Ramos (cell line): ENCODE measurements around the gene EMC7.

Experiments
- in situ Hi-C: fragments of 300-500 bp; cut with MboI; formaldehyde crosslinking; loops from one replicate; pipeline ENCODE4 v1.14.3; 2022; ENCODE audit warnings: low sequenced_read_pairs; ENCODE audit not compliant: unreplicated experiment

The EMC7 gene

GRCh38 chr15:34102175-34102925, 688 bp upstream of the EMC7 start:
- in situ Hi-C loops, result loop anchor here (25.0 kb wide), 1 partner anchor 260 kb away; the partner anchor contains the start of gene LPCAT4

- in situ Hi-C loops, result loop anchor here (25.0 kb wide), 1 partner anchor 262 kb away; the partner anchor contains the start of gene LPCAT4
Observed at GRCh38 chr15:34099914-34100313, 1.7 kb downstream of the EMC7 start.

- in situ Hi-C loops, result no loop called here
Observed at GRCh38 chr15:34085746-34086145, 15.9 kb downstream of the EMC7 start.

GRCh38 chr15:34084086-34084485, 17.6 kb downstream of the EMC7 start:
- in situ Hi-C loops, result no loop called here

GRCh38 chr15:34079904-34080303, 21.8 kb downstream of the EMC7 start:
- in situ Hi-C loops, result no loop called here

GRCh38 chr15:34078900-34079299, 22.8 kb downstream of the EMC7 start:
- in situ Hi-C loops, result no loop called here

GRCh38 chr15:34076785-34077184, 24.9 kb downstream of the EMC7 start:
- in situ Hi-C loops, result no loop called here

GRCh38 chr15:34070003-34070402, 31.7 kb downstream of the EMC7 start:
- in situ Hi-C loops, result loop anchor here (25.0 kb wide), 2 partner anchors 517 to 842 kb away; partner anchors contain the start of gene GOLGA8B

- in situ Hi-C loops, result loop anchor here (25.0 kb wide), 2 partner anchors 521 to 846 kb away; partner anchors contain the start of gene GOLGA8B
Observed at GRCh38 chr15:34065941-34066340, 35.7 kb downstream of the EMC7 start.

- in situ Hi-C loops, result loop anchor here (25.0 kb wide), 2 partner anchors 522 to 847 kb away; partner anchors contain the start of gene GOLGA8B
Observed at GRCh38 chr15:34065261-34065660, 36.4 kb downstream of the EMC7 start.

- in situ Hi-C loops, result loop anchor here (5.0 to 25.0 kb wide), 3 partner anchors 148 to 848 kb away; partner anchors contain the start of genes GOLGA8B and KATNBL1
Observed at GRCh38 chr15:34064438-34064837, 37.2 kb downstream of the EMC7 start.

GRCh38 chr15:34059946-34060345, 41.7 kb downstream of the EMC7 start:
- in situ Hi-C loops, result loop anchor here (5.0 to 25.0 kb wide), 3 partner anchors 152 to 852 kb away; partner anchors contain the start of genes GOLGA8B and KATNBL1

- in situ Hi-C loops, result loop anchor here (25.0 kb wide), 2 partner anchors 528 to 853 kb away; partner anchors contain the start of gene GOLGA8B
Observed at GRCh38 chr15:34059476-34059875, 42.2 kb downstream of the EMC7 start.

- in situ Hi-C loops, result loop anchor here (25.0 kb wide), 2 partner anchors 530 to 855 kb away; partner anchors contain the start of gene GOLGA8B
Observed at GRCh38 chr15:34056911-34057310, 44.8 kb downstream of the EMC7 start.

GRCh38 chr15:34055868-34056595, 45.6 kb downstream of the EMC7 start:
- in situ Hi-C loops, result loop anchor here (25.0 kb wide), 2 partner anchors 531 to 856 kb away; partner anchors contain the start of gene GOLGA8B

- in situ Hi-C loops, result loop anchor here (25.0 kb wide), 2 partner anchors 533 to 858 kb away; partner anchors contain the start of gene GOLGA8B
Observed at GRCh38 chr15:34054081-34054707, 47.5 kb downstream of the EMC7 start.

- in situ Hi-C loops, result loop anchor here (25.0 kb wide), 2 partner anchors 537 to 862 kb away; partner anchors contain the start of gene GOLGA8B
Observed at GRCh38 chr15:34050385-34050784, 51.3 kb downstream of the EMC7 start.

- in situ Hi-C loops, result no loop called here
Observed at GRCh38 chr15:34049112-34049511, 52.5 kb downstream of the EMC7 start.

- in situ Hi-C loops, result no loop called here
Observed at GRCh38 chr15:34047893-34048775, 53.5 kb downstream of the EMC7 start.
